Pancreas (tissue), 10 donors: ENCODE results near the gene RNF220. TPM values are rescaled to one million over a fixed set of nuclear protein-coding genes. Genes with fewer than 3 reads are reported as not detected.
A peak's percentile ranks its signal among the peaks of the same experiment; 100 is the strongest.

Source experiments
- ATAC-seq, 4 donors: fragments of 200-7000 bp; cut with Tn5 transposase; one replicate each; pipeline versions ENCODE4 v1.8.0 to v1.9.1; 2020; ENCODE audit warnings: mild to moderate bottlenecking in 4 of 4, moderate library complexity in 4 of 4
- DNase-seq, 6 donors: peaks; one replicate each; pipeline ENCODE4 v3.0.0-alpha.2; 2020
- FAIRE-seq: peaks from 2 replicates; lab custom pipeline; 2012; peaks lifted over from hg19 to GRCh38; lab: Jason Lieb, UNC
- H3K27ac ChIP-seq, 4 donors: fragments of 200-600 bp; sonication (generic); 1 replicate in 3 of 4; 2 replicates in 1 of 4; pipeline versions ENCODE4 v1.5.0 to v1.8.0; 2020
- H3K27me3 ChIP-seq, 4 donors: fragments of 200-600 bp; one replicate each; pipeline ENCODE4 v1.8.0; 2021
- H3K36me3 ChIP-seq, 3 donors: fragments of 200-600 bp; sonication (generic) in 1 of 3; one replicate each; pipeline versions ENCODE4 v1.5.0 to v1.8.0; 2020 to 2021
- H3K4me1 ChIP-seq, 3 donors: fragments of 200-600 bp; one replicate each; pipeline ENCODE4 v1.8.0; 2021
- H3K4me3 ChIP-seq, 4 donors: fragments of 200-600 bp; sonication (generic) in 2 of 4; one replicate each; pipeline versions ENCODE4 v1.5.0 to v1.8.0; 2020 to 2021
- H3K9me3 ChIP-seq, 4 donors: fragments of 200-600 bp; one replicate each; pipeline ENCODE4 v1.8.0; 2021
- WGBS, 2 donors: extraction: QIAGEN DNeasy Blood & Tissue Kit; methylation state at CpG; one replicate each; pipeline ENCODE4 v1.1.7; 2013; 5-methylcytosine and 5-hydroxymethylcytosine counted together
- intact Hi-C, 3 donors: fragments of 100-400 bp; cut with DNase I; formaldehyde crosslinking; loops; one replicate each; pipeline versions ENCODE4 v1.11.1 to v1.14.2; 2022
- polyA plus RNA-seq, 2 donors: library from polyadenylated mRNA; stranded (reverse); fragments of 200-250 nt; gene quantifications; one replicate each; pipeline ENCODE4 v1.2.3, GENCODE V29; 2013
- total RNA-seq, 6 donors: library from RNA; stranded (reverse); fragmentation: NEBNext Ultra II Directional in 4 of 6; extraction: Animal tissue kit (Norgen Biotek cat#: 25700) in 4 of 6; gene quantifications; one replicate each; pipeline versions ENCODE4 v1.2.1 to v1.2.4, GENCODE V29; 2021 to 2023
- TF ChIP-seq, protein P1 (sequence below), 4 donors: fragments of 200-600 bp; sonication (generic) in 3 of 4; IDR thresholded peaks; one replicate each; pipeline versions ENCODE4 v1.5.0 to v1.8.0; 2021; ENCODE audit warnings: antibody characterized with exemption in 4 of 4
- donor health status: healthy with polysubstance abuse.
- donor health status: DM: no; HTN: no; CAD: no; lungs with moderate emphysema.
- donor health status: DM: no; HTN: no; CAD: no.
- donor health status: control.
- donor health status: control.
- donor health status: Bipolar disorder and iron deficiency.
- donor health status: DM: yes; HTN: yes; CAD: no.
- donor health status: DM: no; HTN: no; CAD: no.
- donor health status: DM: no; HTN: no; CAD: no.
- donor health status: DM: yes; HTN: yes; CAD: no.

RNF220 gene
- total and polyA plus RNA-seq, 8 donors: 22.3 to 43.2 (median 33.0) TPM

DNA sequence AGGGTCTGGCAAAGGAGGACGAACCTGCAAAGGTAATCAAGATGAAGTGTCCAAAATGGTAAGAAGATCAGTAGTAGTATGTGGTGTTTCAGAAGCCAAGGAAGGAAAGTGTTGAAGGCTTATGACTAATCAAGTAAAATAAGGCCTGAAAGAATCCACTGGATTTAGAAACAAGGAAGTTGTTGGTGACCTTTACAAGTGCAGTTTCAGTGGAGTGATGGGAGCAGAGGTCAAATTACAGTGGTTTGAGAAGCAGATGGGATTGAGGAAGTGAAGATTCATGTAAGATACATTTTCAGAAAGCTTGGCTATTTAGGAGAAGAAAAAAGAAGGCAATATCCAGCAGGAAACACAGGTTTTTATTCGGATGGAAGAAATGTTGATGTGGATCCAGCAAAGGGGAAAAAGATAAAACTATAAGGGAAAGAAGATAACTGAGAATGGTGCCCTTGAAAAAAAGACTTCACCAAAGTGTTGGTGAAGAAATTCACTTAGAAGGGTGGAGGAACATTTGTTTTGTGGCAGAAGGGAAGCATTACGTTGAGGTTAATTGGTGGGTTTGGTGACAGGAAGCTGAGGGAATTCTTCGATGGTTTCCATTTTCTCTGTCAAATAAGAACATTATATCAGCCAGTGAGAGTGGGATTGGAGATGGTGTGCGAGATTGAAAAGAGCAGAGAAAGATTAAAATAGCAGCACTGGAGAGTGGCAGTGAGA is 271.6 kb downstream of the RNF220 start:
- WGBS, 2 donors: 64 to 66% methylated on average over 5 of the region's 5 CpGs
- Histone ChIP-seq H3K9me3 (no peaks in the 10 kb centered on the region), H3K4me1 (peaks cover 0 to 21% (median 0%) of the 10 kb centered on the region in 3 donors), H3K27ac (peak overlapping the region in 2 of 4 donors; percentile 67 to 70), H3K27me3 (no peaks in the 10 kb centered on the region), H3K4me3 (no peak overlapping the region), H3K36me3 (no peaks in the 10 kb centered on the region)
- intact Hi-C loops: no loop called here
- no peak for DNase-seq
- FAIRE-seq: no peak
- TF ChIP-seq, protein P1, sequence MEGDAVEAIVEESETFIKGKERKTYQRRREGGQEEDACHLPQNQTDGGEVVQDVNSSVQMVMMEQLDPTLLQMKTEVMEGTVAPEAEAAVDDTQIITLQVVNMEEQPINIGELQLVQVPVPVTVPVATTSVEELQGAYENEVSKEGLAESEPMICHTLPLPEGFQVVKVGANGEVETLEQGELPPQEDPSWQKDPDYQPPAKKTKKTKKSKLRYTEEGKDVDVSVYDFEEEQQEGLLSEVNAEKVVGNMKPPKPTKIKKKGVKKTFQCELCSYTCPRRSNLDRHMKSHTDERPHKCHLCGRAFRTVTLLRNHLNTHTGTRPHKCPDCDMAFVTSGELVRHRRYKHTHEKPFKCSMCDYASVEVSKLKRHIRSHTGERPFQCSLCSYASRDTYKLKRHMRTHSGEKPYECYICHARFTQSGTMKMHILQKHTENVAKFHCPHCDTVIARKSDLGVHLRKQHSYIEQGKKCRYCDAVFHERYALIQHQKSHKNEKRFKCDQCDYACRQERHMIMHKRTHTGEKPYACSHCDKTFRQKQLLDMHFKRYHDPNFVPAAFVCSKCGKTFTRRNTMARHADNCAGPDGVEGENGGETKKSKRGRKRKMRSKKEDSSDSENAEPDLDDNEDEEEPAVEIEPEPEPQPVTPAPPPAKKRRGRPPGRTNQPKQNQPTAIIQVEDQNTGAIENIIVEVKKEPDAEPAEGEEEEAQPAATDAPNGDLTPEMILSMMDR (IDR thresholded peaks at IDR 0.05): no peak
- ATAC-seq: no peak

DNA sequence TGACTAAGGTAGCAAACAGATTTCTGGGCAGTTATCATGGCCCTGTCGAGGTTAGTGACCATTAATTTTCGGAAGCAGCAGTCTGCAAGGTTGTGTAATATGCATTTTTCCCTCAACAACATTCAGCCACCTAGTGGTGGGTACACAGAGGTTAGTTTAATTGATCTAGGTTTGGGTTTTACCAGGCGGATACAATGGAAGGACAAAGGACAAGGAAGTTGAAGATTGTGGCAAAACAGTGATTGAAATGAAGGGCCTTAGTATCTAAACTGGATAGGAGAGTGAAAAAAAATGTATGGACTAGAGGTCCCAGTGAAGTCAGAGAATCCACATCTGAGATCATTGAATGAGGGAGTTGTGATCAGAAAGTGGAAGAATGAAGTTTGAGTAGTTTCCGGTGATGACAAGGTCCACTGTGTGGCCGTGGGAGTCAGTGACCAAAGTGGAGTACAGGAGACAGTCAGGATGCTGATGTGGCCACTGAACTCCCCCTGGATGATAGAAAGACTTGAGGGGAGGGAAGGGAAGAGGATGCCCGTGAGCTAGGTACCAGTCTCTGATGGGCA is 272.2 kb downstream of the RNF220 start:
- WGBS, 2 donors: 41 to 45% methylated on average over 6 of the region's 6 CpGs
- intact Hi-C loops: no loop called here
- TF ChIP-seq, protein P1 (IDR thresholded peaks at IDR 0.05): peak; percentile 31 to 47 (median 40)
- Histone ChIP-seq H3K27me3 (no peaks in the 10 kb centered on the region), H3K4me3 (no peak overlapping the region), H3K4me1 (peaks cover 0 to 21% (median 0%) of the 10 kb centered on the region in 3 donors), H3K27ac (peak overlapping the region in 2 of 4 donors; percentile 67 to 70), H3K9me3 (no peaks in the 10 kb centered on the region), H3K36me3 (no peaks in the 10 kb centered on the region)
- no peak for FAIRE-seq
- peak in 1 of 6 donors; percentile 41 for DNase-seq
- ATAC-seq: no peak

DNA sequence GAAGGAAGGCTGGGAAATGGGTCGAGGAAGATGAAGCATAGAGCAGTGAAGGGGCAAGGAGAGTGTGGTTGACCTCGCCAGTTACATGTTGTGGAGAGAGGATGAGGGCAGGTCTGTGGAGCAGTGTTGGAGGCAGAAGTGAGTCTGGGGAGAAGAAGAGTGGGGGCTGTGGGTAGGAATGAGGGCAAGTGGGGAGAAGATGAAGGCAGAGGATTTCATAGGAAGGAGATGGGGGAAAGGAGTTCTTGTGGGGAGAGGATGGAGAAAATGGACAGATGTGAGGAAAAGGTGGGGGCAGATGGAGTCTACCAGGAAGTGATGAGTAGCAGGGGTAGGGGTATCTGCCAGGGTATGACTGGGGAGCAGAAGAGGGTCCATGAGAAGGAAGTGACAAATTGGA is 273.1 kb downstream of the RNF220 start:
- ATAC-seq: no peak
- H3K27ac ChIP-seq: no peak overlapping the region
- no peaks in the 10 kb centered on the region for H3K27me3 ChIP-seq
- TF ChIP-seq, protein P1 (IDR thresholded peaks at IDR 0.05): no peak
- no peak for FAIRE-seq
- DNase-seq: no peak
- no peaks in the 10 kb centered on the region for H3K9me3 ChIP-seq
- intact Hi-C loops: no loop called here
- H3K4me1 ChIP-seq: peaks cover 0 to 16% (median 0%) of the 10 kb centered on the region in 3 donors
- no peaks in the 10 kb centered on the region for H3K36me3 ChIP-seq
- WGBS, 2 donors: 65 to 77% methylated on average over 2 of the region's 2 CpGs
- H3K4me3 ChIP-seq: no peak overlapping the region

DNA sequence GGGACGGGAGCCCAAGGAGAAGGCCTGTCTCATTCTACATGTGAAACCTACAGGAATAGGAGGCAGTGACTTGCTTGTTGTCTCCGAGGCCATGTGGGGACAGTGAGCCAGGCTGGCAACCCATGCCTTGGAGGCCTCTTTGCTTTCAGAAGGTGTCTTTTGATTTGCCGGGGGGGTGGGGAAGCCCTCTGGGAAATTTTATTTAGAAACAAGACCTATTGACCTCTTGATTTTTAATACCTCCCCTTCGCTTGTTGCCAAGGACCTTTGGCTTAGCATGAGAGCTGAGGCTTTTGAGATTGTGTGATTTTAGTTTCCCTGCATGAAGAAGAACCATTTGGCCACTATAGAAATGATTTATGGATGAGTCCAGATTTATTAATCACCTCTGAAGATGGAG is 273.6 kb downstream of the RNF220 start:
- no peak for DNase-seq
- WGBS, 2 donors: 75 to 81% methylated on average over 4 of the region's 4 CpGs
- H3K9me3 ChIP-seq: no peaks in the 10 kb centered on the region
- H3K36me3 ChIP-seq: no peaks in the 10 kb centered on the region
- FAIRE-seq: no peak
- intact Hi-C loops: no loop called here
- no peak overlapping the region for H3K27ac ChIP-seq
- H3K4me1 ChIP-seq: peaks cover 0 to 11% (median 0%) of the 10 kb centered on the region in 3 donors
- no peak for ATAC-seq
- H3K4me3 ChIP-seq: no peak overlapping the region
- TF ChIP-seq, protein P1 (IDR thresholded peaks at IDR 0.05): no peak
- no peaks in the 10 kb centered on the region for H3K27me3 ChIP-seq

DNA sequence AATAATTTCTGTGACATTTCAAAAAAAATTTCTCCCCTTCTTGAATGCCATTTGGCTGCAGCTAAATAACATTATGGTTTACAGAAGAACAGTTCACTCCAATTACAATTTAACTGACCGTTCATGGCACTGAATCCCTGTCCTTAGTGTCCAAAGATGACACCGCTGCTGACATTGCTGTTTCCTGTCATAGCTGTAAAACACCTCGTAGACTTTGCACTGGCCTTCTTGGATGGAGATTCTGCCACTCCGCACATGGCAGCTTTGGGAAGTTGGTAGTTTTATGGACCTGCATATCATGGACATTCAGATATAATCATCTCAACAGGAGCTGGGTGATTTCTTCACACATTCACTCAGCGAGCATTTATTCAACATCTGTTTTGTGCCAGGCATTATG is 274.4 kb downstream of the RNF220 start:
- Histone ChIP-seq H3K9me3 (no peaks in the 10 kb centered on the region), H3K27me3 (no peaks in the 10 kb centered on the region), H3K4me1 (peaks cover 0 to 11% (median 0%) of the 10 kb centered on the region in 3 donors), H3K27ac (no peak overlapping the region), H3K36me3 (no peaks in the 10 kb centered on the region), H3K4me3 (no peak overlapping the region)
- WGBS, 2 donors: 86 to 87% methylated on average over 5 of the region's 5 CpGs
- DNase-seq (no peak), FAIRE-seq (no peak), ATAC-seq (no peak)
- TF ChIP-seq, protein P1 (IDR thresholded peaks at IDR 0.05): no peak
- intact Hi-C loops: no loop called here
